Uterus (tissue), 2 donors: ENCODE data around the gene RSRP1.

Source experiments
- CTCF ChIP-seq, 4 experiments: fragments of 200-600 bp in 2 of 4; fragments of 450-650 bp in 2 of 4; sonication (generic) in 2 of 4; IDR thresholded peaks; one replicate each; pipeline ENCODE4 v1.5.1; 2016 to 2019; ENCODE audit warnings: antibody characterized with exemption in 4 of 4, mild to moderate bottlenecking in 2 of 4, moderate library complexity in 1 of 4
- POLR2A ChIP-seq, 2 donors: fragments of 450-650 bp; IDR thresholded peaks; one replicate each; pipeline ENCODE4 v1.6.1; 2016; ENCODE audit warnings: antibody characterized with exemption in 2 of 2, mild to moderate bottlenecking in 1 of 2, moderate library complexity in 1 of 2

DNA sequence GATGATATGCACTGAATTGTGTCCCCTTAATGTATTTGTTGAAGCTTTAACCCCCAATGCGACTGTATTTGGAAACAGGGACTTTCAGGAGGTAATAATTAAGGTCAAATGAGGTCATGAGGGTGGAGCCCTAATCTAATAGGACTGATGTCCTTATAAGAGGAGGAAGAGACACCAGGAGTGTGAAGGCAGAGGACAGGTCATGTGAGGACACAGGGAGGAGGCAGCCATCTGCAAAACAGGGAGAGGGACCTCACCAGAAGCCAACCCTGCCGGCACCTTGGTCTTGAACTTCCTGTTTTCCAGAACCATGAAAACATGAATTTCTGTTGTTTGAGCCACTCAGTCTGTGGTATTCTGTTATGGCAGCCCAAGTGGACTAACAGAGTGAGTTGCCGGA is 30.2 kb downstream of the RSRP1 start:
- TF ChIP-seq POLR2A (IDR thresholded peaks at IDR 0.05) (no peak), CTCF (IDR thresholded peaks at IDR 0.05) (no peak)
